ENCODE measurements around the gene MARCHF5.

DNA sequence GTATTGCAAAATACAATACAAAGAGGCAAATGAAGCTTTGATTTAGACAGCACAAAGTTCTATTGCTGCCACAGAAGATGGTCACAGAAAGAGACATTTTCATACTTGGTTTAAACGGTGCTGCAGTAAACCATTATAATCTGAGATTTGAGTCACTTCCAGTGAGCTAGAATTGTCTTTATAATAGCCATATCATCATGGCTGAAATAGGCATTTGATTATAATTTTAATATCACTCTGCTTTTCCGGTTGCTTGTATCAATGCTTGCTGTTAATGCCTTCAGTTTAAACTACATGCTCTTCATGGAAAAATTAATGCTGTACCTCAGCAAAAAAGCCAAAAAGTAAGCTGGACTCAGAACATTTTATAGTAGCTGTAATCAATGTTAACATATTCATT is 48.6 kb upstream of the MARCHF5 start:
- TF ChIP-seq TAF1 (IDR thresholded peaks at IDR 0.05; ENCODE audit: low read depth, low read length): no peak
- no peak for TF ChIP-seq POLR2AphosphoS5 (IDR thresholded peaks at IDR 0.05; ENCODE audit: low read depth, low read length)
- TF ChIP-seq POLR2A (IDR thresholded peaks at IDR 0.05; ENCODE audit: low read depth, low read length): no peak
- TF ChIP-seq PAX5 (IDR thresholded peaks at IDR 0.05; ENCODE audit: insufficient read depth, low read length, severe bottlenecking): no peak

Data from GM12891 (cell line).